ENCODE results near the gene INVS.
"Not testable (repeated sequence)": the region's sequence is repeated elsewhere in the genome, so short reads cannot be mapped to it uniquely, and the experiment has no call there.

Gene INVS

GRCh38 chr9:100196828-100197227 is 97.8 kb downstream of the INVS start:
- no peak for DNase-seq (ENCODE audit: low read depth in 1 of 2, low spot score in 1 of 2)

- no peak for DNase-seq (ENCODE audit: low read depth in 1 of 2, low spot score in 1 of 2)
These were observed 98.5 kb downstream of the INVS start for GRCh38 chr9:100197553-100197952.

GRCh38 chr9:100202806-100203205 is 103.8 kb downstream of the INVS start:
- DNase-seq (ENCODE audit: low read depth in 1 of 2, low spot score in 1 of 2): no peak

- no peak for DNase-seq (ENCODE audit: low read depth in 1 of 2, low spot score in 1 of 2)
These were observed 105.8 kb downstream of the INVS start for GRCh38 chr9:100204796-100205195.

- no peak for DNase-seq (ENCODE audit: low read depth in 1 of 2, low spot score in 1 of 2)
These were observed 107.9 kb downstream of the INVS start for GRCh38 chr9:100206899-100207298.

- no peak for DNase-seq (ENCODE audit: low read depth in 1 of 2, low spot score in 1 of 2)
These were observed 109.6 kb downstream of the INVS start for GRCh38 chr9:100208673-100209072.

GRCh38 chr9:100211476-100211875 is 112.4 kb downstream of the INVS start:
- DNase-seq (ENCODE audit: low read depth in 1 of 2, low spot score in 1 of 2): no peak

- no peak for DNase-seq (ENCODE audit: low read depth in 1 of 2, low spot score in 1 of 2)
These were observed 114.9 kb downstream of the INVS start for GRCh38 chr9:100213730-100214477.

GRCh38 chr9:100216178-100216787 is 117.2 kb downstream of the INVS start:
- peak; percentile 20 to 21 for DNase-seq (ENCODE audit: low read depth in 1 of 2, low spot score in 1 of 2)

GRCh38 chr9:100217536-100217935 is 118.5 kb downstream of the INVS start:
- no peak for DNase-seq (ENCODE audit: low read depth in 1 of 2, low spot score in 1 of 2)

- no peak for DNase-seq (ENCODE audit: low read depth in 1 of 2, low spot score in 1 of 2)
These were observed 120.3 kb downstream of the INVS start for GRCh38 chr9:100219347-100219746.

- no peak for DNase-seq (ENCODE audit: low read depth in 1 of 2, low spot score in 1 of 2)
These were observed 121.9 kb downstream of the INVS start for GRCh38 chr9:100220936-100221335.

GRCh38 chr9:100221538-100221937 is 122.5 kb downstream of the INVS start:
- no peak for DNase-seq (ENCODE audit: low read depth in 1 of 2, low spot score in 1 of 2)

GRCh38 chr9:100222674-100223073 is 123.6 kb downstream of the INVS start:
- no peak for DNase-seq (ENCODE audit: low read depth in 1 of 2, low spot score in 1 of 2)

- DNase-seq (ENCODE audit: low read depth in 1 of 2, low spot score in 1 of 2): no peak
These were observed 128.6 kb downstream of the INVS start for GRCh38 chr9:100227636-100228035.

GRCh38 chr9:100228352-100228869 is 129.4 kb downstream of the INVS start:
- no peak for DNase-seq (ENCODE audit: low read depth in 1 of 2, low spot score in 1 of 2)

- no peak for DNase-seq (ENCODE audit: low read depth in 1 of 2, low spot score in 1 of 2)
These were observed 130.1 kb downstream of the INVS start for GRCh38 chr9:100229136-100229535.

GRCh38 chr9:100229561-100229960 is 130.5 kb downstream of the INVS start:
- no peak for DNase-seq (ENCODE audit: low read depth in 1 of 2, low spot score in 1 of 2)

GRCh38 chr9:100236986-100237385 is 137.9 kb downstream of the INVS start:
- DNase-seq (ENCODE audit: low read depth in 1 of 2, low spot score in 1 of 2): not testable (repeated sequence)

GRCh38 chr9:100240512-100240911 is 141.5 kb downstream of the INVS start:
- no peak for DNase-seq (ENCODE audit: low read depth in 1 of 2, low spot score in 1 of 2)

- DNase-seq (ENCODE audit: low read depth in 1 of 2, low spot score in 1 of 2): no peak
These were observed 168.2 kb downstream of the INVS start for GRCh38 chr9:100267211-100267610.

GRCh38 chr9:100268271-100268670 is 169.2 kb downstream of the INVS start:
- no peak for DNase-seq (ENCODE audit: low read depth in 1 of 2, low spot score in 1 of 2)

GRCh38 chr9:100269656-100270055 is 170.6 kb downstream of the INVS start:
- DNase-seq (ENCODE audit: low read depth in 1 of 2, low spot score in 1 of 2): no peak
